Choroid plexus epithelial cell (primary cell): Measurements from ENCODE around the gene CDH4.

Experiments
- DNase-seq: peaks from one replicate; pipeline ENCODE4 v3.0.0-alpha.2; 2010; ENCODE audit warnings: low read depth
- H3K4me3 ChIP-seq: 2 replicates; pipeline ENCODE4 v1.5.1; 2011; ENCODE audit warnings: low read depth, mild to moderate bottlenecking, control low read depth, low read length, moderate library complexity
- TF ChIP-seq, protein P1 (sequence below): conservative IDR thresholded peaks from 2 replicates; pipeline ENCODE4 v1.5.1; 2011; ENCODE audit warnings: low read depth, mild to moderate bottlenecking, control low read depth, inconsistent platforms, low read length, moderate library complexity

The CDH4 gene

DNA sequence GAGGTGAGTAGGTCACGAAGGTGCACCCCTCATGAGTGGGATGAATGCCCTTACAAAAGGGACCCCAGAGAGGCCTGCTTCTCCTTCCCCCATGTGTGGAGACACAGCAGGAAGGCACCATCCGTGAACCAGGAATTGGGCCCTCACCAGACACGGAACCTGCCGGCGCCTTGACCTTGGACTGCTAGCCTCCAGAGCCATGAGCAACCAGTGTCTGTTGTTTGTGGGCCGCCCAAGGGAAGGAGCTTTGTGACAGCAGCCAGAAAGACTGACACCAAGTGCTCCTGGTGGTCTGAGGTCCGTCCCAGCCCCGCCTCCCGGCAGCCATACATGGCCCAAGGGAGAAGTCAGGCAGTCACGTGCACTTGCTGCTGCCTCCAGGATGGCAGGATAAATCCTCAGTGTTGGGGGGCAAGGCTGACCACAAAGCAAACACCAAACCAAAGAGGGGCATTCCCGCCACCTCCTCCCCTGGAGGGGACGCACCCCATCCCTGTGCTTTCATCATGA lies 29.3 kb downstream of the CDH4 start:
- no peak overlapping the region for H3K4me3 ChIP-seq
- TF ChIP-seq, protein P1, sequence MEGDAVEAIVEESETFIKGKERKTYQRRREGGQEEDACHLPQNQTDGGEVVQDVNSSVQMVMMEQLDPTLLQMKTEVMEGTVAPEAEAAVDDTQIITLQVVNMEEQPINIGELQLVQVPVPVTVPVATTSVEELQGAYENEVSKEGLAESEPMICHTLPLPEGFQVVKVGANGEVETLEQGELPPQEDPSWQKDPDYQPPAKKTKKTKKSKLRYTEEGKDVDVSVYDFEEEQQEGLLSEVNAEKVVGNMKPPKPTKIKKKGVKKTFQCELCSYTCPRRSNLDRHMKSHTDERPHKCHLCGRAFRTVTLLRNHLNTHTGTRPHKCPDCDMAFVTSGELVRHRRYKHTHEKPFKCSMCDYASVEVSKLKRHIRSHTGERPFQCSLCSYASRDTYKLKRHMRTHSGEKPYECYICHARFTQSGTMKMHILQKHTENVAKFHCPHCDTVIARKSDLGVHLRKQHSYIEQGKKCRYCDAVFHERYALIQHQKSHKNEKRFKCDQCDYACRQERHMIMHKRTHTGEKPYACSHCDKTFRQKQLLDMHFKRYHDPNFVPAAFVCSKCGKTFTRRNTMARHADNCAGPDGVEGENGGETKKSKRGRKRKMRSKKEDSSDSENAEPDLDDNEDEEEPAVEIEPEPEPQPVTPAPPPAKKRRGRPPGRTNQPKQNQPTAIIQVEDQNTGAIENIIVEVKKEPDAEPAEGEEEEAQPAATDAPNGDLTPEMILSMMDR, result no peak
- DNase-seq, result no peak

DNA sequence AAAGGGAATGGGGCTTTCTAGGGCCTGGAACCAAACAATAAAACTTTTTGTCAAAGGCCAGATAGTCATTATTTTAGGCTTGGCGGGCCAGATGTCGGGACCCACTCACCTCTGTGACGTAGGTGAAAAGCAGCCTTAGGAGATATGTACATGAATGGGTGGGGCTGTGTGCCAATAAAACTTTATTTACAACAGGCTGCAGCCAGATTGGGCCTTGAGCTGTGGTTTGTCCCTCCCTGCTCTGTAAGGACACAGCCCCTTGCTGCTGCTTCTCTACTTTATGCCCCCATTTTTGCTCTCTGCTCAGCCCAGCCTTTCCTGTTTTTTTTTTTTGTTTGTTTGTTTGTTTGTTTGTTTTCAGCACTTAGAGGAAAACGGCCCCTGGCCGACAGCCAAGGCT lies 32.7 kb downstream of the CDH4 start:
- no peak for DNase-seq
- TF ChIP-seq, protein P1, result no peak
- H3K4me3 ChIP-seq, result no peak overlapping the region

DNA sequence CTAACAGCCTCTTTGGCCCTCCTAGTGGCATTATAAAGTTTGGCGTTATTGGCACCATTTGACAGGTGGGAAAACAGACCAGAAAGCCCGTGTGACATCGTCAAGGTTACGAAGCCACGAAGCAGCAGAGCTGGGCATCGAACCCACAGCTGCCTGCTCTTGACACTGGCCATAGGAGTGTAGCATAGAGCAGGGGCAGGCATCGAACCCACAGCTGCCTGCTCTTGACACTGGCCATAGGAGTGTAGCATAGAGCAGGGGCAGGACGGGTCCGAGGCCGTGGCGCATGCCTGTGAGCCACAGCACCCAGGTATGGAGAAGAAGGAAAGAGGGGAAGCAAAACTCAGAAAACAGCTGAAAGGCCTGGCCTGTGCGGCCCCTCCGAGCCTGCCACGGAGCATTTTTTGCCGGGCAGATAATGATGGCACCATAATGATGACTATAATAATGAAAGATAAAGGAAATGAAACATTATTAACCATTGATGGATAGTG lies 33.1 kb downstream of the CDH4 start:
- DNase-seq, result no peak
- H3K4me3 ChIP-seq, result no peak overlapping the region
- TF ChIP-seq, protein P1, result no peak

DNA sequence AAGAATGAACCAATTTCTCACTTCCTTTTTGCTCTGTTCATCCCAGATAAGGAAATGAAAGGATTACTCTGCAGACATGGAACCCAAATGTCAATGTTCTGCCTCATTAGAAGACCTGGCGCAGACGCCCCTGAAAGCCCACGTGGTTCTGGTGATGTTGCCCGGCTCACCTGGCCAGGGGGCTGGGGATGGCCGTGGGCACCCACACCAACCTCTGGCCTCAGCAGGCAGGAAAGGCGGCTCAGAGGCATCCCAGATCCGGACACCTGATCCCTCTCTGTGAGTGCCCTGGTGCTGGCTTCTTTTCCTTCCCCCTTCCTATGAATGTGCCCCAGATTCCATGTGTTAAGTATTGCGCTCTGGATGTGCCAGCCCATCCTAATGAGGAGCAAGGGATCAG lies 33.6 kb downstream of the CDH4 start:
- DNase-seq, result no peak
- H3K4me3 ChIP-seq, result no peak overlapping the region
- TF ChIP-seq, protein P1, result no peak

DNA sequence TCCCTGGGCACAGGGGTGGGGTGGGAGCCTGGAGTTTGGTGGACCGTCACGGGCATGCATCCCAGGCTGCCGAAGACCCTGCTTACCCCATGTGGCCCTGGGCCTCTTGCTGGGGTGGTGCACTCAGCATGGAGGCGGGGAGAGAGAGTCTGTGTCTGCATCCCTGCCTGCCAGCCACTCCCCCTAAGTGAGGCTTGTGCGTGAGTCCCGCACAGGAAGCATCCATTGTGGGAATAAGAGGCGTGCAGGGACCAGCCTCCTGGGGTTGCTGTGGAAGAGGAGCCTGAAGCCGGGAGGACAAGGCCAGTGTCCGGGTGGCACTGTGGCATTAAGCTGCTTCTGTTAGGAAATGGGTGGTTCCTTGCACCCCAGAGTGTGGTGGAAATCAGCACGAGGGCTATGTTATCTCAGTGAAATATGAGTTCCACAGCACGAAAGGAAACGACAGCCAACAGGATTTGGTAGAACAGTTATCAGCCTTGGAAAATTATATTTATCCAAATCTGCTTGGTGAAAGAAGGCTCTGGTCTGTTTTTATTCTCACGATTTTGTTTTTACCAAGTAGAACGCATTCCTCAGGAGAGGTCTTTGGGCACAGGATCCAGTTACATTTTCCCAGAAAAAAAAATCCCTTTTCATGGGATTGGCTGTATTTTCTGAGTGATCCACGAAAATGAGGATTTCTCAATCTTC lies 35.7 kb downstream of the CDH4 start:
- DNase-seq, result peak; percentile 11
- TF ChIP-seq, protein P1, result no peak
- H3K4me3 ChIP-seq, result no peak overlapping the region

DNA sequence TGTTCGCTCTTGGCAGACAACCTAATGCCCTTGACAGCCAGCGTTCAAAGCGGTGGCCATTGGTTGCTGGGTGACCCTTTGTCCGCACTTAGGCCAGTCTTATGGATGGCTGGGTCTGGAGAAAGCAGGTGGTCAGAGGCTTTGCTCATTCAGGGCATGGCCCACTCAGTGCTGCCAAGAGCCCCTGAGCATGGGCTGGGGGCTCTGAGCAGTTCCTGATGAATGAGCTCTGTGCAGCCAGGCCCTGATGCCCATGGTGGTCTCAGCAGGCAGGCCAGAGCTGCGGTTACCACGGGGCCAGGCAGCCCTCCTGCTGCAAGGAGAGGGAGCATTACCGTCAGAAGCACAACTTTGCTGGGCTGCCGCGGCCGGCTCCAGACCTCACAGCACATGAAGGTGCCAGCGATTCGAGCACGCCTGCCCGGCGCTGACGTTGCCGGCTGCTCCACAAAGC lies 36.3 kb downstream of the CDH4 start:
- TF ChIP-seq, protein P1, result no peak
- no peak overlapping the region for H3K4me3 ChIP-seq
- no peak for DNase-seq

DNA sequence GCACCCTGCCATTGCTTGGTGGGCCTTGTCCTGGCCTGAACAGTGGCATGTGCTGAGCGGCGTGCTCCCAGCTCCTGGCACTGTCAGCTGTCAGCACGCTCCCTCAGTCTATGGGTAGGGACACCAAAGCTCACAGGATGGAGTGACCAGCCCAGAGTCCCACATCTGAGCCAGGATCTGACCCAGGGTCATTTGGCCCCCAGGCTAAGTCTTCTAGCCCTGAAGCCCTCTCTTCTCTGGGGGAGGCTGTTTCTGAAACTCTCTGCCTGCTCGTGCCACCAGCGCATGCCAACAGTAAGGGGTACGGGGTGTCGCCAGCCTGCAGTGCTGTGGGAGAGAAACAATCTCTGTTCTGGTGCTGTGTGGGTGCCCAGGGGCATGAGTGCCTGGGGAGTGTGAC lies 37.1 kb downstream of the CDH4 start:
- TF ChIP-seq, protein P1, result no peak
- H3K4me3 ChIP-seq, result no peak overlapping the region
- DNase-seq, result no peak
